AG10803 (cell line): ENCODE results near the gene SIVA1.

Source experiments
- DNase-seq: peaks from one replicate; pipeline ENCODE4 v3.0.0; 2010; ENCODE audit warnings: low read depth
- H3K4me3 ChIP-seq: 2 replicates; pipeline ENCODE4 v1.5.1; 2011; ENCODE audit warnings: mild to moderate bottlenecking, low read length, control low read depth
- TF ChIP-seq, protein P1 (sequence below): conservative IDR thresholded peaks from 2 replicates; pipeline ENCODE4 v1.5.1; 2011; ENCODE audit warnings: mild to moderate bottlenecking, low read length, control low read depth, inconsistent platforms

Gene SIVA1

DNA sequence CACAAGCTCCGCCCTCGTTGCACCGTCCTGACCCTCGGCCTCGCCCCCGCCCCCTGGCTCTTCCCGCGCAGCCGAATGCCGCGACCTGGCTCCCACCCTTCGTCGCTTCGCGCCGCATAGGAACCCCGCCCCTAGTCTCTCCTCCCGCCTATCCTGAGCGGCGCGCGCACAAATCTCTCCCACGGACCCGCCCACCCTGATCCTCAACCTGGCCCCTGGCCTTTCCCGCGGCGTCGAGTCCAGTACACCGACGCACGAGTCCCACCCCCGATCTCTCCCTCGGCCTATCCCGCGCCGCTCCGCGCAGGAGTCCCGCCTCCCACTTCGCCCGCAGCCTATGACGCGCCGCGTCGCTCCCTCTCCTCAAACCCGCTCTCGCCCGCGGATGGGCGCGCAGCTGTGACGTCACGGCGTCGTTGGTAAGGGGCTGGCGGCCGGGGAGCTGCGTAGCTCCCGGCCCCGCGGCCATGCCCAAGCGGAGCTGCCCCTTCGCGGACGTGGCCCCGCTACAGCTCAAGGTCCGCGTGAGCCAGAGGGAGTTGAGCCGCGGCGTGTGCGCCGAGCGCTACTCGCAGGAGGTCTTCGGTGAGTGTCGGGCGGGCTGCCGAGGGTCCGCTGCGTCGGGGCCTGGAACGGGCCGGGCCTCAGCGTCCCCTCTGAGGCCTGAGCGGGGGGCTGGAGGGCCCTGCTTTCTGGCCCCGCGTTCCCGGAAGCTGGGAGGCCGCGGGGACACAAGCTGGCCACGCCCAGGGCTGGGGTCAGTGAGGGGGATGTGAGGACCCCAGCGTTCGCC lies at the start of gene SIVA1:
Gene SIVA1 (plus strand): TSS at position 413 of the 793 bp plus-strand sequence. CDS start 55 bp downstream, at position 468.
- DNase-seq = peak; percentile 99

DNA sequence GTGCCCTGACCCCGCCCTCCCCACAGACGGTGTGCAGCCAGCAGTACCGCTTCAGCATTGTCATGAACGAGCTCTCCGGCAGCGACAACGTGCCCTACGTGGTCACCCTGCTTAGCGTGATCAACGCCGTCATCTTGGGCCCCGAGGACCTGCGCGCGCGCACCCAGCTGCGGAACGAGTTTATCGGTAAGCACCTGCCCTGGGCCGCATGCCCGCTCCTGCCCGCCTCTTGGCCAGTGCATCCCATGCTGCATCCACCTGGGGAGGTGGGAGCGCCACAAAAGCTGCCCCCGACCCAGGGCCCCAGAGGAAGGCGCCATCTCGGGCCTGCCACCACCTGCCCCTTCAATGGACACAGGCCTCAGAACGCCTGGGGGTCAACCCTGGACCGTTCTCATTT lies 49.7 kb upstream of the SIVA1 start:
- DNase-seq = no peak
- no peak overlapping the region for H3K4me3 ChIP-seq
- TF ChIP-seq, protein P1, sequence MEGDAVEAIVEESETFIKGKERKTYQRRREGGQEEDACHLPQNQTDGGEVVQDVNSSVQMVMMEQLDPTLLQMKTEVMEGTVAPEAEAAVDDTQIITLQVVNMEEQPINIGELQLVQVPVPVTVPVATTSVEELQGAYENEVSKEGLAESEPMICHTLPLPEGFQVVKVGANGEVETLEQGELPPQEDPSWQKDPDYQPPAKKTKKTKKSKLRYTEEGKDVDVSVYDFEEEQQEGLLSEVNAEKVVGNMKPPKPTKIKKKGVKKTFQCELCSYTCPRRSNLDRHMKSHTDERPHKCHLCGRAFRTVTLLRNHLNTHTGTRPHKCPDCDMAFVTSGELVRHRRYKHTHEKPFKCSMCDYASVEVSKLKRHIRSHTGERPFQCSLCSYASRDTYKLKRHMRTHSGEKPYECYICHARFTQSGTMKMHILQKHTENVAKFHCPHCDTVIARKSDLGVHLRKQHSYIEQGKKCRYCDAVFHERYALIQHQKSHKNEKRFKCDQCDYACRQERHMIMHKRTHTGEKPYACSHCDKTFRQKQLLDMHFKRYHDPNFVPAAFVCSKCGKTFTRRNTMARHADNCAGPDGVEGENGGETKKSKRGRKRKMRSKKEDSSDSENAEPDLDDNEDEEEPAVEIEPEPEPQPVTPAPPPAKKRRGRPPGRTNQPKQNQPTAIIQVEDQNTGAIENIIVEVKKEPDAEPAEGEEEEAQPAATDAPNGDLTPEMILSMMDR = no peak

More for the DNA sequence above, at the start of gene SIVA1:
- H3K4me3 ChIP-seq = peak within 1 kb of the TSS; percentile 88
- TF ChIP-seq, protein P1 = no peak

- no peak for DNase-seq
- no peak overlapping the region for H3K4me3 ChIP-seq
- TF ChIP-seq, protein P1 = no peak
Measured at GRCh38 chr14:104704252-104704651, 48.7 kb upstream of the SIVA1 start.

- TF ChIP-seq, protein P1 = no peak
- H3K4me3 ChIP-seq = no peak overlapping the region
- DNase-seq = no peak
Measured at GRCh38 chr14:104705340-104706047, 47.5 kb upstream of the SIVA1 start.

DNA sequence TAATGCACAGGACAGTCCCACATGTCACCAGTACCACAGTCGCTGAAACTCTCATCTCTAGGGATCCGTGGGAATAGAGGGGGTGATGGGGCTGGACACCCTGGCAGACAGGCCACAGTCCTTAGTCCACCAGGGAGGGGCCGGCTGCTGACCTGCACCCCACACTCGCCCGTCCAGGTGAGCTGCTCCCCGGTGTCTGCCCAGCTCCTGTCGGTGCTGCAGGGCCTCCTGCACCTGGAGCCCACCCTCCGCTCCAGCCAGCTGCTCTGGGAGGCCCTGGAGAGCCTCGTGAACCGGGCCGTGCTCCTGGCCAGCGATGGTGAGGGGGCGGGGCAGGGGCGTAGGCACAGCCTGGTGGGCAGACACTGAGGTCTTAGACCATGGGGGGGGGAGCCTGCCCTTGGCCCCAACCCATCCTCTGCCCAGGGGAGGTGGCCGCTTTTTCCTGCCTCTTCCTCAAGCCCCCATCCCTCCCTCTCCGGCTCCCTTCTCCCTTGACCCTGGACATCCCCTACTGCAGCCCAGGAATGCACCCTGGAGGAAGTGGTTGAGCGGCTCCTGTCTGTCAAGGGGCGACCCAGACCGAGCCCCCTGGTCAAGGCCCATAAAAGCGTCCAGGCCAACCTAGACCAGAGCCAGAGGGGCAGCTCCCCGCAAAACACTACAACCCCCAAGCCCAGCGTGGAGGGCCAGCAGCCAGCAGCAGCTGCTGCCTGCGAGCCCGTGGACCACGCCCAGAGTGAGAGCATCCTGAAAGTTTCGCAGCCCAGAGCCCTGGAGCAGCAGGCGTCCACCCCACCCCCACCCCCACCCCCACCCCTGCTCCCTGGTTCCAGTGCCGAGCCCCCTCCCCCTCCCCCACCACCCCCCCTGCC lies 46.0 kb upstream of the SIVA1 start:
- TF ChIP-seq, protein P1 = no peak

DNA sequence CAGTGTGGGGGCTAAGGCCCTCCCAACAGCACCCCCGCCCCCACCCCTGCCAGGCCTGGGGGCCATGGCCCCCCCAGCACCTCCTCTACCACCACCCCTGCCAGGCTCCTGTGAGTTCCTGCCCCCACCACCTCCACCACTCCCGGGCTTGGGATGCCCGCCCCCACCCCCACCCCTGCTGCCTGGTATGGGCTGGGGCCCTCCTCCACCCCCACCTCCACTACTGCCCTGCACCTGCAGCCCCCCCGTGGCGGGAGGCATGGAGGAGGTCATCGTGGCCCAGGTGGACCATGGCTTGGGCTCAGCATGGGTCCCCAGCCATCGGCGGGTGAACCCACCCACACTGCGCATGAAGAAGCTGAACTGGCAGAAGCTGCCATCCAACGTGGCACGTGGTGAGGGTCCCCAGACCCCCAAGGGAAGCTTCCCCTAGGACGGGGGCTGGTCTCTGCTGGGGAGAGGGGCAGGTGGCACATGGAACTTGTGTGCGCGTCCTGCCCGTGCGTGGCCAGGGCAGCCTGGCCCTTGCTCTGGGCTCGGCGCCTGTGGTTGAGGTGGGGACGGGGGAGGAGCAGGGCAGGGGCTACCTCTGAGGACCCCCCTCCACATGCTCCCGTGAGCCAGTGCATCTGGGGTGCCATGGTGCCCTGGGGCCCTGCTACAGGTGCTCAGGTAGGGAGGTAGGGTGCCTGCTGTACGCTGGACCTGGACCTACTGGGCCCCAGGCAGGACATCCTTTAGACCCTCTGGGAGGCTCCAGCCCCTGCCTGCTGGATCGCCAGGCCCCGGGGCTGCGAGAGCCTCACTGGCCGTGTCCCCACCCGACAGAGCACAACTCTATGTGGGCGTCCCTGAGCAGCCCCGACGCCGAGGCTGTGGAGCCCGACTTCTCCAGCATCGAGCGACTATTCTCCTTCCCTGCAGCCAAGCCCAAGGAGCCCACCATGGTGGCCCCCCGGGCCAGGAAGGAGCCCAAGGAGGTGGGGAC lies 45.0 kb upstream of the SIVA1 start:
- DNase-seq = no peak

More for the DNA sequence above, 46.0 kb upstream of the SIVA1 start:
- no peak for DNase-seq
- no peak overlapping the region for H3K4me3 ChIP-seq

More for the DNA sequence above, 45.0 kb upstream of the SIVA1 start:
- TF ChIP-seq, protein P1 = no peak
- no peak overlapping the region for H3K4me3 ChIP-seq
